Loucy (cell line): ENCODE data around the gene TMEM235.

ENCODE experiments used
- H2AFZ ChIP-seq: fragments of 200-600 bp; sonication (generic); 2 replicates; pipeline ENCODE4 v1.6.0; 2016; ENCODE audit warnings: antibody characterized with exemption, mild to moderate bottlenecking, low read length, moderate library complexity
- H3F3A ChIP-seq: fragments of 200-600 bp; 2 replicates; pipeline ENCODE4 v1.6.0; 2016; ENCODE audit warnings: antibody characterized with exemption, low read depth, mild to moderate bottlenecking
- H3K27me3 ChIP-seq: fragments of 200-600 bp; sonication (generic); 2 replicates; pipeline ENCODE4 v1.6.1; 2014; ENCODE audit warnings: low read length, mild to moderate bottlenecking; ENCODE audit not compliant: insufficient read depth, poor library complexity, severe bottlenecking
- H3K36me3 ChIP-seq: fragments of 200-600 bp; sonication (generic); 2 replicates; pipeline ENCODE4 v1.6.1; 2016; ENCODE audit warnings: low read length; ENCODE audit not compliant: insufficient read depth
- H3K4me1 ChIP-seq: fragments of 200-600 bp; sonication (generic); 2 replicates; pipeline ENCODE4 v1.5.1; 2014; ENCODE audit warnings: low read length, mild to moderate bottlenecking; ENCODE audit not compliant: insufficient read depth, poor library complexity, severe bottlenecking
- H3K4me2 ChIP-seq: fragments of 200-600 bp; sonication (generic); 2 replicates; pipeline ENCODE4 v1.6.0; 2014; ENCODE audit warnings: antibody characterized with exemption, low read length, low read depth, mild to moderate bottlenecking; ENCODE audit not compliant: poor library complexity, severe bottlenecking
- H3K4me3 ChIP-seq: fragments of 200-600 bp; sonication (generic); 2 replicates; pipeline ENCODE4 v1.5.1; 2014; ENCODE audit warnings: low read length, mild to moderate bottlenecking, mixed read lengths; ENCODE audit not compliant: poor library complexity, severe bottlenecking
- H3K79me2 ChIP-seq: fragments of 200-600 bp; sonication (generic); 2 replicates; pipeline ENCODE4 v1.6.1; 2014; ENCODE audit warnings: low read length; ENCODE audit not compliant: insufficient read depth
- H3K9ac ChIP-seq: fragments of 200-600 bp; sonication (generic); 2 replicates; pipeline ENCODE4 v1.6.0; 2014; ENCODE audit warnings: mild to moderate bottlenecking, low read depth, low read length, moderate library complexity; ENCODE audit not compliant: poor library complexity, severe bottlenecking
- H3K9me2 ChIP-seq: fragments of 200-600 bp; sonication (generic); replicated peaks from 2 replicates; pipeline ENCODE4 v1.6.1; 2016; ENCODE audit warnings: low read depth, low read length, mixed read lengths
- H3K9me3 ChIP-seq: fragments of 200-600 bp; sonication (generic); 2 replicates; pipeline ENCODE4 v1.6.1; 2014; ENCODE audit warnings: mild to moderate bottlenecking, antibody characterized with exemption, low read length, low read depth; ENCODE audit not compliant: insufficient read depth
- H4K20me1 ChIP-seq: fragments of 200-600 bp; sonication (generic); 2 replicates; pipeline ENCODE4 v1.6.0; 2014; ENCODE audit warnings: antibody characterized with exemption, low read length, mild to moderate bottlenecking; ENCODE audit not compliant: insufficient read depth, poor library complexity, severe bottlenecking
- EZH2phosphoT487 ChIP-seq: fragments of 200-600 bp; IDR thresholded peaks from 2 replicates; pipeline ENCODE4 v1.6.1; 2018; ENCODE audit warnings: antibody characterized with exemption, mild to moderate bottlenecking, moderate library complexity, borderline replicate concordance
- TF ChIP-seq, protein P1 (sequence below): fragments of 200-600 bp; sonication (generic); conservative IDR thresholded peaks from 2 replicates; pipeline ENCODE4 v1.5.1; 2014; ENCODE audit warnings: mild to moderate bottlenecking, antibody characterized with exemption, low read length

The TMEM235 gene

DNA sequence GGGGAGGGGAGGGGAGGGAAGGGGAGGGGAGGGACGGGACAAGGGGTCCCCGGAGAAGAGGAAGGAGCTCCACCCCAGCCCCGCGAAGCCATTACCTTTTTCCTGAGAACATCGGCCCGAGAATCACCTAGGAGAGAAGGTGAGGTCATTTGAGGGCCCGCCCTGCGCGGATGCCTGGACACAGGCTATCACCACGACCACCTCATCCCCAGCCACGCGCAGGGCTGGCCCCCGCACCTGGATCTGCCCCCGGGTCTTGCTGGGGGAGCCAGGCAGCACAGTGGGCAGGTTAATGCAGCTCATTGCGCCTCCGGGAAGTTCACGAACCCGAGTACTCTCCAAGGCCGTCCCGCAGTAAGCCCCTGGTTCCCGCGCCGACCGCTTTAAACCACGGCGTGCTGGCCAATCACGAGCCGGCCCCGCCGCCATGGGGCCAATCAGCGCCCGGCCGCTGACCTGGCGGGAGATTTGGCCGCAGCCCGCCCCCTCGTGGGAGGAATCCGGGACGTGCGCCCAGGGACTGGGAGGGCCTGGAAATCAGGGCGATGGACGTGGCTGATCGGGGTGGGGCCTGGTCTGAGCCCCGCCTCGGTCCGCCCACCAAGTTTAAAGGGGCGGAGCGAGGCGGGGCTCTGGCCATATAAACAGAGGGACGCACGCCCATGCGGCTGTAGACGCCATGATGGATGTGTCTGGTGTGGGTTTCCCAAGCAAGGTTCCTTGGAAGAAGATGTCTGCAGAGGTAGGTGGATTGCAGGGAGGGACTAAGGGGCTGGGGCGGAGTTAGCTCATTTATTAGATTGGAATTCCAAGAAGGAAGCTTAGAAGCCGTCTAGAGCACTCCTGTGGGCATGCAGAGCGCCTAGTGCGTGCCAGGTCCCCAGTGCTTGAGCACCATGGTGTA lies 44.5 kb upstream of the TMEM235 start, which contains the start of the genes AFMID and TK1:
TSS of gene AFMID (plus strand) at position 671 of the 904 bp plus-strand sequence. CDS start at position 680, 9 bp downstream.
TSS of gene TK1 (minus strand) at position 361 of the 904 bp plus-strand sequence. CDS start at position 303, 58 bp downstream.
- peak within 1 kb of the TSS; percentile 91 for H2AFZ ChIP-seq
- no peaks in the 10 kb centered on the region for H3F3A ChIP-seq
- TF ChIP-seq EZH2phosphoT487: no peak
- TF ChIP-seq, protein P1, sequence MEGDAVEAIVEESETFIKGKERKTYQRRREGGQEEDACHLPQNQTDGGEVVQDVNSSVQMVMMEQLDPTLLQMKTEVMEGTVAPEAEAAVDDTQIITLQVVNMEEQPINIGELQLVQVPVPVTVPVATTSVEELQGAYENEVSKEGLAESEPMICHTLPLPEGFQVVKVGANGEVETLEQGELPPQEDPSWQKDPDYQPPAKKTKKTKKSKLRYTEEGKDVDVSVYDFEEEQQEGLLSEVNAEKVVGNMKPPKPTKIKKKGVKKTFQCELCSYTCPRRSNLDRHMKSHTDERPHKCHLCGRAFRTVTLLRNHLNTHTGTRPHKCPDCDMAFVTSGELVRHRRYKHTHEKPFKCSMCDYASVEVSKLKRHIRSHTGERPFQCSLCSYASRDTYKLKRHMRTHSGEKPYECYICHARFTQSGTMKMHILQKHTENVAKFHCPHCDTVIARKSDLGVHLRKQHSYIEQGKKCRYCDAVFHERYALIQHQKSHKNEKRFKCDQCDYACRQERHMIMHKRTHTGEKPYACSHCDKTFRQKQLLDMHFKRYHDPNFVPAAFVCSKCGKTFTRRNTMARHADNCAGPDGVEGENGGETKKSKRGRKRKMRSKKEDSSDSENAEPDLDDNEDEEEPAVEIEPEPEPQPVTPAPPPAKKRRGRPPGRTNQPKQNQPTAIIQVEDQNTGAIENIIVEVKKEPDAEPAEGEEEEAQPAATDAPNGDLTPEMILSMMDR: 0 out of 2 replicates have a peak, but pooled peaks have one; percentile 21
- H3K9me2 ChIP-seq: no peaks in the 10 kb centered on the region
- no peaks in the 10 kb centered on the region for H3K36me3 ChIP-seq
- H3K27me3 ChIP-seq: no peaks in the 10 kb centered on the region
- H3K4me3 ChIP-seq: peak within 1 kb of the TSS; percentile 77
- peaks cover 65% of the 10 kb centered on the region for H3K79me2 ChIP-seq
- peak within 1 kb of the TSS; percentile 78 for H3K9ac ChIP-seq
- peaks cover 8% of the 10 kb centered on the region for H4K20me1 ChIP-seq
- H3K9me3 ChIP-seq: no peaks in the 10 kb centered on the region
- peaks cover 33% of the 10 kb centered on the region for H3K4me1 ChIP-seq
- H3K4me2 ChIP-seq: peak within 1 kb of the TSS; percentile 75

DNA sequence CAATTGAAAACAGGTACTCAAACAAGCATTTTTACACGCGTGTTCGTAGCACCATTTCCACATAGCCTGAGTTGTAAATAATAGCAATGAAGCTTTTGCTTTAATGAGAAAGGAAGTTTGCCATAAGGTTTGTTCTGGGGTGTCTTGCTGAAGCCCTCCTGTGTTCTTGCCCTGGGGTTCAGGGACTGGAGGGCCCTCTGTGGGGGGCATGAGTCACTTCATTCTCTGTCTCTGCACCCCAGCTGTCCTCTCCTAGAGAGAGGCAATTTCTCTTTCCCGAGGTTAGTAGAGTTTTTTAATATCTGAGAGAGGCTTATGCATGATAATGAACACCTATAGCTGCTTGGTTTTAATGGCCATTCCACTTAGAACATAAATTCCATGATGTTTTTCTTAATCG lies 34.7 kb upstream of the TMEM235 start:
- Histone ChIP-seq H4K20me1 (no peaks in the 10 kb centered on the region), H3K9me2 (no peaks in the 10 kb centered on the region), H3K79me2 (0 out of 2 replicates have a peak, but pooled peaks cover 4% of the 10 kb centered on the region), H3K9me3 (no peaks in the 10 kb centered on the region), H2AFZ (no peak overlapping the region), H3K9ac (no peak overlapping the region), H3F3A (no peaks in the 10 kb centered on the region), H3K4me2 (no peak overlapping the region), H3K36me3 (peaks cover 7% of the 10 kb centered on the region; the same call in 1 of the 2 replicates), H3K4me3 (no peak overlapping the region), H3K4me1 (peaks cover 4% of the 10 kb centered on the region), H3K27me3 (no peaks in the 10 kb centered on the region)
- TF ChIP-seq, protein P1: no peak
- no peak for TF ChIP-seq EZH2phosphoT487

DNA sequence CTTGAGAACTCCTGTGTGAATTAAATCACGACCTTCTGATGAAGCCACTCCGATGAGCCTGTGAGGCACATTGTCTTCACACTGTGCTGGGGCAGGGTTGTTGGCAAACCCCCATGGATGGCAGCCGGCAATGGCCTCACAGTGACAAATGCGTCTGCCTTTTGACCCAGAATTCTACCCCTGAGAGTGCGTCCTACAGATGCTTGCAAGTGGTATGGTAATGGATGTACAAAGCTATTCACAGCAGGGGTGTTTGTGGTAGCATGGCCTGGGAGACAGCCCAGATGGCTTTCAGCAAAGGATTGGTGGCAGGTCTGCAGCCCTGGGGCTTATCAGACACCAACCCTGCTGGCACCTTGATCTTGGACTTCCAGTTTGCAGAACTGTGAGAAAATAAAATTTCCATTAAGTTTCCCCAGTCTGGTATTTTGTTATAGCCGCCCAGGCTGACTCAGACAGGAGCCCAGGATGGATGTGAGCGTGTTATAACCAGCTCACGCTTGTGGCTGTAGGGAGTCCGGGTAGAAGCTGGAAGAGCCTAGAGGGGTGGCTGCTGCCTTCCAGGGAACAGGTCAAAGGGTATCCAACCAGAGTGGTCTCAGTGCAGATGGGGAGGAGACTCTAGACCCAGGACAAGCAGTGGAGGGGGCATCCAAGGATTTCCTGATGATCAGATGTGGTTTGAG lies 34.1 kb upstream of the TMEM235 start:
- no peak overlapping the region for H3K4me3 ChIP-seq
- no peak overlapping the region for H2AFZ ChIP-seq
- H3K4me2 ChIP-seq: no peak overlapping the region
- H3K79me2 ChIP-seq: 0 out of 2 replicates have a peak, but pooled peaks cover 4% of the 10 kb centered on the region
- TF ChIP-seq EZH2phosphoT487: no peak
- TF ChIP-seq, protein P1: no peak
- H3F3A ChIP-seq: no peaks in the 10 kb centered on the region
- H3K9me3 ChIP-seq: no peaks in the 10 kb centered on the region
- no peaks in the 10 kb centered on the region for H4K20me1 ChIP-seq
- H3K9me2 ChIP-seq: no peaks in the 10 kb centered on the region
- H3K4me1 ChIP-seq: peaks cover 4% of the 10 kb centered on the region
- no peak overlapping the region for H3K9ac ChIP-seq
- H3K36me3 ChIP-seq: peaks cover 7% of the 10 kb centered on the region; the same call in 1 of the 2 replicates
- H3K27me3 ChIP-seq: no peaks in the 10 kb centered on the region
